ENCODE data around the gene SPPL2B. TPM values are rescaled to one million over a fixed set of nuclear protein-coding genes. Genes with fewer than 3 reads are reported as not detected.

Gene SPPL2B
- total RNA-seq, 6 donors from 2014 or later, result 38.3 to 268 (median 61.7) TPM

- Histone ChIP-seq H3K27me3 (peaks cover 0 to 5% (median 0%) of the 10 kb centered on the region in 4 donors), H3K36me3 (no peaks in the 10 kb centered on the region), H3K4me1 (no peaks in the 10 kb centered on the region), H3K4me3 (no peak overlapping the region), H3K9me3 (no peaks in the 10 kb centered on the region), H3K27ac (no peak overlapping the region)
- 63 to 74% methylated on average over 15 to 16 of the region's 16 CpGs for WGBS, 2 donors
- ATAC-seq (ENCODE audit: low FRiP score in 2 of 2), result no peak
- no peak for DNase-seq
- no peak for TF ChIP-seq POLR2AphosphoS5 (IDR thresholded peaks at IDR 0.05)
- TF ChIP-seq CTCF (IDR thresholded peaks at IDR 0.05), result no peak
- no peak for TF ChIP-seq EP300 (IDR thresholded peaks at IDR 0.05)
- TF ChIP-seq POLR2A (IDR thresholded peaks at IDR 0.05), result no peak
Observed at GRCh38 chr19:2371656-2372055, 43.2 kb downstream of the SPPL2B start.

GRCh38 chr19:2372076-2372612 lies 43.7 kb downstream of the SPPL2B start:
- no peak for ATAC-seq (ENCODE audit: low FRiP score in 2 of 2)
- no peak for TF ChIP-seq EP300 (IDR thresholded peaks at IDR 0.05)
- TF ChIP-seq POLR2AphosphoS5 (IDR thresholded peaks at IDR 0.05), result no peak
- TF ChIP-seq CTCF (IDR thresholded peaks at IDR 0.05), result no peak
- TF ChIP-seq POLR2A (IDR thresholded peaks at IDR 0.05), result no peak
- WGBS, 2 donors, result 55 to 59% methylated on average over 11 of the region's 11 CpGs
- Histone ChIP-seq H3K9me3 (no peaks in the 10 kb centered on the region), H3K36me3 (no peaks in the 10 kb centered on the region), H3K4me3 (no peak overlapping the region), H3K27ac (no peak overlapping the region), H3K27me3 (peaks cover 0 to 5% (median 0%) of the 10 kb centered on the region in 4 donors), H3K4me1 (no peaks in the 10 kb centered on the region)
- no peak for DNase-seq

DNA sequence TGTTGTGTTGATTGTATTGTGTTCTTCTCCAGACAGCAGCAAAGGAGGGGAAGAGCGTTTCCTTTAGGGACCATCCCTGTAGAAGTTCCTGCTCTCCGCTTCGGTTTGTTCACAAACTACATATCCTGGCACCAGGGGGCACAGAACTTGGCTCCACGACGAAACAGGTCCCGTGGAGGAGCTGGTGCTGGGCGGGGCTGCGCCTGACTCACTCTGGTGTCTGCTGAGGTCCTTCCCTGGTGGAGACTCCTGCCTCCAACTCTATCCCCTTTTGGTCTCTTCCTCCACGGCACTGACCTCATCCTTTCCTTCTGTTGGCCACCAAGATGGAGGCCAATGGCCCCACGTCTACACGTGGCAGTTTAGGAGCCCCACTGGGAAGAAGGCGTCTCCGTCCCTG lies 46.3 kb downstream of the SPPL2B start:
- peak in 1 of 2 donors; percentile 42 for ATAC-seq (ENCODE audit: low FRiP score in 2 of 2)
- Histone ChIP-seq H3K36me3 (no peaks in the 10 kb centered on the region), H3K9me3 (no peaks in the 10 kb centered on the region), H3K4me3 (no peak overlapping the region), H3K27ac (no peak overlapping the region), H3K4me1 (no peaks in the 10 kb centered on the region), H3K27me3 (peaks cover 0 to 5% (median 0%) of the 10 kb centered on the region in 4 donors)
- WGBS, 2 donors, result 82 to 86% methylated on average over 13 of the region's 13 CpGs
- DNase-seq, result no peak
- TF ChIP-seq POLR2A (IDR thresholded peaks at IDR 0.05), result no peak
- TF ChIP-seq EP300 (IDR thresholded peaks at IDR 0.05), result no peak
- TF ChIP-seq CTCF (IDR thresholded peaks at IDR 0.05), result no peak
- TF ChIP-seq POLR2AphosphoS5 (IDR thresholded peaks at IDR 0.05), result no peak

DNA sequence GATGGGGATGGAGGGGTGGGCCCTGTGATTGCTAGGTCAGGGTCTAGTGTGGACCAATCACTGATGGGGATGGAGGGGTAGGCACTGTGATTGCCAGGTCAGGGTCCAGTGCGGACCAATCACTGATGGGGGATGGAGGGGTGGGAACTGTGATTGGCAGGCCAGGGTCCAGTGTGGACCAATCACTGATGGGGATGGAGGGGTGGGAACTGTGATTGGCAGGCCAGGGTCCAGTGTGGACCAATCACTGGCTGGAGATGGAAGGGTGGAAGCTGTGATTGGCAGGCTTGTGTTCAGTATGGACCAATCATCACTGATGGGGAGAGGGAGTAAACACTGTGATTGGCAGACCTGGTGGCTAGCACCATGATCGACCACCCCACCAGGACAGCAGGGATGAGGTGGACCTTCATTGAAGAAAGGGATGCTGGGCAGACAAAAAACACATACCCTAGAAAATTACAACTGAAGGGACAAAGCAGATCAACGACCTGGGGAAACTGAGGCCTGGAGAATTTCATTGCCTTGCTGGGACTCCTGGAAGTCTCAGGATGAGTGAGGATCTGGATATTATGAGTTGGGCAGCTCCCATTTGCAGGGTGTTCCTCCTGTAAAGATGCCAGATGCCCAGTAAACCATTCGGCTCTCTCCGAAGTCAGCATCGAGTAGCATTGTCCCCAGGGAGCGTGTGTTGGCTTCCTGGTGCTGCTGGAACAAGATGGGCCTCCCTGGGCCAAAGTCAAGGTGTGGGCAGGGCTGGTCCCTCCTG lies 47.1 kb downstream of the SPPL2B start:
- WGBS, 2 donors, result 89 to 90% methylated on average over 7 of the region's 7 CpGs
- Histone ChIP-seq H3K27me3 (peaks cover 0 to 5% (median 0%) of the 10 kb centered on the region in 4 donors), H3K4me3 (no peak overlapping the region), H3K36me3 (no peaks in the 10 kb centered on the region), H3K4me1 (no peaks in the 10 kb centered on the region), H3K9me3 (peaks cover 0 to 3% (median under 1%) of the 10 kb centered on the region in 4 donors), H3K27ac (no peak overlapping the region)
- no peak for ATAC-seq (ENCODE audit: low FRiP score in 2 of 2)
- TF ChIP-seq EP300 (IDR thresholded peaks at IDR 0.05) (no peak), POLR2A (IDR thresholded peaks at IDR 0.05) (no peak), POLR2AphosphoS5 (IDR thresholded peaks at IDR 0.05) (no peak), CTCF (IDR thresholded peaks at IDR 0.05) (no peak)
- DNase-seq, result no peak

All from upper lobe of left lung (tissue), 6 donors.